Esophagus squamous epithelium (tissue), 4 donors: ENCODE measurements around the gene FAM135A.

Experiments used
- CTCF ChIP-seq, 6 experiments: fragments of 450-650 bp in 4 of 6; fragments of 200-600 bp in 2 of 6; sonication (generic) in 2 of 6; IDR thresholded peaks; one replicate each; pipeline ENCODE4 v1.5.1; 2016 to 2019; ENCODE audit warnings: antibody characterized with exemption in 6 of 6, mild to moderate bottlenecking in 4 of 6, moderate library complexity in 4 of 6
- POLR2A ChIP-seq, 4 donors: fragments of 450-650 bp; IDR thresholded peaks; one replicate each; pipeline ENCODE4 v1.6.1; 2017; ENCODE audit warnings: antibody characterized with exemption in 4 of 4, mild to moderate bottlenecking in 4 of 4, moderate library complexity in 3 of 4

- TF ChIP-seq CTCF (IDR thresholded peaks at IDR 0.05) (peak in 3 of 6 experiments; percentile 12 to 31 (median 30)), POLR2A (IDR thresholded peaks at IDR 0.05) (no peak)
Observed at GRCh38 chr6:70547313-70547712, 134.0 kb downstream of the FAM135A start.
